Activated CD4-positive, CD25-positive, alpha-beta regulatory T cell (primary cell): Measurements from ENCODE around the gene PDHA1.

Source experiments
- DNase-seq, 4 experiments: peaks; one replicate each; lab custom pipeline; 2025; lab: John Stamatoyannopoulos, UW

The PDHA1 gene

DNA sequence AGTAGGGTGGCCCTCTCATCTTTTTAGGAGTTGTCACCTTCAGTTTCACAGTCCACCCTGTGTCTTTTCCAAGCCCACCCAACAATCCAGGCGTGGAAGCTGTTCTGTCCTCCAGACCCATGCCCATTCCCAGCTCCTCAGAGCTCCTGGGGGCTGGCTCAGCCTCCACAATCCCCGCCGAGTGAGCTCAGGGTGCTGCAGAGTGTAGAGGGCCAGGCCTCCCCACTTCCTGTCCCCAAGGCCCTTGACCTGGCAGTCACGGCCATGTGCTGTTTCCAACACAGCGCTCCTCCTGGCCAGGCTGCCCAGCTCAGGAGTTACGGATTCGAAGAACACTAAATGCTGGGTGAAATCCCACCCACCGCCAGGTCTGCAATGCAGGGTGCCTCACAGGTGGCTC is 31.8 kb downstream of the PDHA1 start:
- DNase-seq: no peak

DNA sequence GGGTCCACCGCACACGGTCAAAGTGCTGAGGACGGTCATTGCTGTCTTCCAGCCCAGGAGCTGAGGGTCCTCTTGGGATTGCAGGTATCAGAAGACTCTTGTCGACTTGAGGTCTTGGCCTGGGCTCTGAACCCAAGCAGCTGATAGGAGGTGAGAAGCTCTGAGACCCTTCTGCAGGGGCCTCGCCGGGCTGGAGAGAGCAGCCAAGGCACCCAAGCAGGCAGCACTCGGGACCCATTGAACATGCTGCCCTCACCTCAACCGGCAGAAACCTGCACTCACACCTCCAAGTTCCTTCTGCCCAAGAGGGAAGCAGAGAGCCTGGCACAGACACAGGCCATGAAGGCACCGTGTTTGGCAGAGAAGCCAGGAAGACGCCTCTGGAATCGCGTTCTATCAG is 34.1 kb downstream of the PDHA1 start:
- DNase-seq: no peak

DNA sequence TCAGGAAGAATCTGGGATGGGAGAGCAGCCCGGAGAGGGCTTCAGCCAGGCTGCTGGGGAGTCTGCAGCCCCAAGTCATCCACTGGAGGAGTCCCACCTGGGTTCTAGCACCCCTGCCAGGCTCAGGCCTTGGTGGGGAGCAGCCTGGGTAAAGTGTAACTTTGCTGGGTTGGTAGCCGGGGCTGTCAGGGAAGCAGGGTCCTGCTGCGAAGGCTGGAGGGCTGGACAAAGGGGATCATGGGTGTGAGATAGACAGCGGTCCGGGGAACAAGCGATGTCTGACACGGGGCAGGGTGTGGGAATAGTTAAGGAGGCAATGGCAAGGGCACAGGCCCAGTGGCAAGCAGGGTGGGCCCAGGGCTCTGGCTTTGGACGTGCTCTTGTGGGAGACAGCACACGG is 37.6 kb downstream of the PDHA1 start:
- no peak for DNase-seq

DNA sequence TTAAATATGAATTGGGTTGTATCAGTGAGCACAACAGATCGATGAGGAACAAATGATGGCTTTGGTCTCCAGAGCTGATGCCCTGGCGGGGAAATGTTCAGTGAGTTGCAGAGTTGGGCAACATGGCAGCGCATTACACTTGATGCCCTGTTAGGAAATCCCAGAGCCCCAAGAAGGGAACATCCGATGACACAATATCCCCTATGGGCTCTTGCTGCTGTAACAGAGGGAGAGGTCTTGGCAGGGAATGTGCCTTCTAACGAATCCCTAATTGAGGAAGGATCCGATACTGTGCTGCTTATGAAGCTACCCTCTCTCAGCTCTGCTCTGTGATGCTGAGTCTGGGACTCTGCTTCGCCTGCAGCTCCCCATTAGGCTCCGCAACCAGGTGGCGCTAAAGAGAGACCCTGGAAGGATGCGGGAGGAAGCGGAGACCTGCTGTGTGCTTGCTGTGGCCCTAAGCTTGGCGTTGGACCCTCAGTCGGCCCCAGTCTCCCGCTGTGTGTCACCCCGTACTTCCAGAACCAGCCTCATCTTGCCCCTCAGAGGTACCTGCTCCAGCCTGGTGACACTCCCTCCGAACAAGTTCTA is 38.9 kb downstream of the PDHA1 start:
- DNase-seq: peak; percentile 0 to 9 (median 5)

DNA sequence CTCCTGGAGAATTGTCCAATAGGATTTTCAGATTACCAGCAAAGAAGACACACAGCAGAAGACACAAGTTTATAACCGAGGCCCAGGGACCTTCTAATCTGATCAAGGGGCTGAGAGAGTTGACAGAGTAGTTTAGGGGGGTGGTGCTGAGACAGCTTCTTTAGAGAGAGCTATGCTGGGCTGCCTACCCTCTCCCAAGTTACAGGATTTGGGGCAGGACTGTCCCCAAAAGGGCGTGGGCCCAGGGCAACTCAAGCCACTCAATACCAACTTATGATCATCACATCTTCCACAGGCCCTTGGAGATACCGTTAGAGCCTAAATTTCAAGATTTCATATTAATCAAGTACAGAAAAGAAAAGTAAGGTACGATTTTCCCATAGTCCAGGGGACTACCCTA is 43.0 kb downstream of the PDHA1 start:
- no peak for DNase-seq

DNA sequence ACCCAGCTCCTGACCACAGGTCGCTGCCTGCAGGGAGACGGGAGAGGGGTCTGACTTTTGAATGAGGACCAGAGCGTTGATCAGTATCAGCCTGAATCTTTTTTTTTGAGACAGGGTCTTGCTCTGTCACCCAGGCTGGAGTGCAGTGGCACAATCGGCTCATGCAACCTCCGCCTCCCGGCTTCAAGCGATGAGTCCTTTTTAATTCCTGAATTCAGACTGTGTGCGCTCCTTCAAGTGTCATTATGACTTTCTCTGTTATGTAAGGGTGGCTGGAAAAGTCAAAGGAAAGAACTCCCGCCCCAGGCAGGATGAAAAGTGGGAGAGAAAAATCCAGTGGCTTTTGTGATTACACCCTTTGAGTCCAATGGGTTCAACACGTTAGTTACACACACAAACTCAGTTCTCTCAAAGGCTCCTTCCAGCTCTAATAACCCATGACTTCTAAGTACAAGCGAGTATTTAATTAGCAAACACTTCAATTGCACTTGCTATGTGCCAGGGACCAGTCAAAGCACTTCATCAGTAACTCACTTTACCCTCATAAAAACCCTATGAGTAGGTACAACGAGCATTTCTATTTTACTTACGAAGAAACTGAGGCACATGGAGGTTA is 44.4 kb downstream of the PDHA1 start:
- no peak for DNase-seq

DNA sequence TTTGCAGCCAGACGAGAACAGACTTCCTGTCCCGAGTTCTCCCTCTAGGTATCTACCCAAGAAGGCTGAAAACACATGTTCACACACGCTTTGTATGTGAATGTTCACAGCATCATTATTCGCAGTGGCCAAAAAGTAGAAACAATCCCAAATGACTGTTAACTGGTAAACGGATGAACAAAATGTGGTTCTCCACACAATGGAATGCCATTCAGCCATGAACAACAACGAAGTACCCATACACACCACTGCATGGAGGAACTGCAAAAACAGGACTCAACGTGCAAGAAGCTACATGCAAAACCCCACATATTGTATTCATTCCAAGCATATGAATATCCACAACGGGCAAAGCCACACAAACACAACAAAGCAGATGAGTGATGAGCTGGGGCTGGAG is 45.0 kb downstream of the PDHA1 start:
- no peak for DNase-seq

DNA sequence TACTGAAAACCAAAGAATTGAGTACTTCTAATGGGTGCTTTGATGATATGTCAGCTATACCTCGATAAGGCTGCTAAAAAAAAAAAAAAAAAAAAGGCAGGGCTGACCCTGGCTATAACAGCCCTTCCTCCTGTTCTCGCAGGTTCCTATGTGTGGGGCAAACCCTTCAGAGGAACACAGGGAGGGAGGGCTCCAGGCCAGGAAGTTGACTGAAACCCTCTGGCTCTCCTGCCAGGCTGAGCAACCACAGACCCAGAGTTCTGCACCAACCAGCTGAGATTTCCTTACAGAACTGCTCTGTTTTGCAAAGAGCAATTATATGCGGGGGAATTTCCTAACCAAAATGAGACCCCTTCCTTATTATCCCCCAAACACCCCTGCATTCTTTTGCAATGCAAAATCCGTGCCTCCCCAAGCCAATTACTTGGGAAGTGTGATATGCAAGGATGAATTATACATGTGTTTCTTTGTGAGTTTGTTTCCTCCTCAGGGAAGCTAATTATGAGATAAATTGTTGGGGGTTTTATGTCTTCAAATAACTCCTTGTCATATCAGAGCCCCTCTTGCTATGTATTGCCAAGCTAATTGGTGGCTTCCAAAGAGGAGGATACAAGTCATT is 45.6 kb downstream of the PDHA1 start:
- DNase-seq: no peak

DNA sequence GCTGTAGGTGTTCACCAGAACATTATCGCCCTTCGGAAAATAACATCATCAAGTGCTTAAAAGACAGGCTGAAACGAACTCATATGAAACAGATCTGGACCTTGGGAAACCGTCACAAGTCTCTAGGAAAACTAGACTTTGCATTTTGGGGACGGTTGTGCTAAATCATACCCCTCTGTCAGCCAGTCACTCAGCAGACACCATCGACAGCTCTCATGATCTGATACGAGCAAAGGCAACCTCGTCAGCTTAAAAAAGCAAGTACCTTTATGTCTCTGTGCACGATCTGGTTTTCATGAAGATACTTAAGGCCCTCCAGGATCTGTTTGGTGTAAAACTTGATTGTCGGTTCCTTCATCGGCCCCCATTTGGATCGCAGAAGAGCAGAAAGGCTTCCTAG is 48.4 kb downstream of the PDHA1 start:
- no peak for DNase-seq

DNA sequence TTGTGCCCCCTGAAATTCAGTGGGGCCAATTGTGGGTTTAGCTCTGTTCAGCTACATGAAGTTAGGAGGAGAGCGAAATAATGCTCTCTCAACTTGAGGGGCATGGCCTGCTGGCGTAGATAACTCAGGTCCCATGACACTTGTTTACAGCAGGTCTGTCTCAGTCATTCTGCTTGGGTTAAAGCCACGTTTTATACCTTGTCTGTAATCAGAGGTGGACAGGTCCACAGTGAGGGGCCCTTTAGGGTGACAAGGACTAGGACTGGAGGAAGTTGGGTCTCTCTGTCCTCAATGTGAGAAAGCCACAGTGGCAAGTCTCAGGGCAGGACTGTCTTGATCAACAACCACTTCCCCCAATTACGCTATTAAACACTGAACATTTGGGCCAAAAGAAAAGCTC is 49.0 kb downstream of the PDHA1 start:
- no peak for DNase-seq

DNA sequence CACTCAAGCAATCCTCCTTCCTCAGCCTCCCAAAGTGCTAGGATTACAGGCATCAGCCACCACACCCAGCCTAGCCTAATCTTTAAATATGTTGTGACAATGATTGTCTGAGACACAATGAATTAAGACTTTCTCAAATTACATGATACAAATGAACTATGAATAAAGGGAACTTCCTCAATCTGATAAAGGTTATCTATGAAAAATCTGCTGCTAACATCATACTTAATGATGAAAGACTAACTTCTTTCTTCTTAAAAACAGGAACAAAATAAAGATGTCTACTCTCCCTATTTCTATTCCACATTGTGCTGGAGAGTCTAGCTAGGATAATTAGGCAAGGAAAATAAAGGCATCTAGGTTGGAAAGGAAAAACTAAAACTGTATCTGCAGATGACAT is 60.0 kb downstream of the PDHA1 start:
- no peak for DNase-seq

DNA sequence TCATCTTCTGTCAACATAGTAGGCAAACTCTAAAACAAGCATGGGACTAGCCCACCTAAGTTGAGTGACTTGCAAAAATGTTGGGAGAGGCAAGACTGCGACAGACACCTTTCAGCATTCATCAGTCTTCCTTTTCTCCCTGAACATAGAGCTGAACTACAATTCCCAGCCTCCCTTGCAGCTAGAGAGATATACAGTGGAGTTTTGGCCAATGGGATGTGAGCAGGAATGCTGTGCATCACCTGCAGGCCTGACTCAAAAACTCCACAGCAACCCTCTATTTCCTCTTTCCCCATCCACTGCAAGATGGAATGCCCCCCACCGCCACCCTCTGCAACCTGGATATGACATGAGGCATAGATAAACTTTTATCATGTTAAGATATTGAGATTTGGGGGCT is 66.5 kb downstream of the PDHA1 start:
- DNase-seq: no peak
